Renal cortex interstitium (tissue), 11 donors: ENCODE results near the gene SCFD2. TPM values are rescaled to one million over a fixed set of nuclear protein-coding genes. Genes with fewer than 3 reads are reported as not detected.
A peak's percentile ranks its signal among the peaks of the same experiment; 100 is the strongest.
"Not testable (repeated sequence)": the region's sequence is repeated elsewhere in the genome, so short reads cannot be mapped to it uniquely, and the experiment has no call there.

Experiments used
- DNase-seq, 11 donors: peaks; one replicate each; pipeline ENCODE4 v3.0.0-alpha.2; 2013; ENCODE audit warnings: low read depth in 9 of 11, low spot score in 4 of 11; ENCODE audit errors: extremely low read depth in 1 of 11
- polyA plus RNA-seq, 3 donors: library from polyadenylated mRNA; unstranded; fragments of 120-200 nt; gene quantifications; one replicate each; pipeline ENCODE4 v1.2.1, GENCODE V29; 2013; ENCODE audit not compliant: insufficient read length in 3 of 3

SCFD2 gene
- polyA plus RNA-seq, 3 donors = 12.0 to 13.7 (median 13.5) TPM

- no peak for DNase-seq
Measured at GRCh38 chr4:53013873-53014775, 351.7 kb downstream of the SCFD2 start.

- DNase-seq = peak in 3 of 11 donors; percentile 54 to 56 (median 55)
Measured at GRCh38 chr4:53012738-53013137, 353.1 kb downstream of the SCFD2 start.

- DNase-seq = no peak
Measured at GRCh38 chr4:53011259-53011905, 354.5 kb downstream of the SCFD2 start.

- no peak for DNase-seq
Measured at GRCh38 chr4:53010318-53010717, 355.5 kb downstream of the SCFD2 start.

- DNase-seq = no peak
Measured at GRCh38 chr4:53009824-53010223, 356.0 kb downstream of the SCFD2 start.

- DNase-seq = no peak
Measured at GRCh38 chr4:53007024-53007423, 358.8 kb downstream of the SCFD2 start.

GRCh38 chr4:53005808-53006207 is 360.1 kb downstream of the SCFD2 start:
- no peak for DNase-seq

GRCh38 chr4:53005149-53005546 is 360.7 kb downstream of the SCFD2 start:
- no peak for DNase-seq

- DNase-seq = no peak
Measured at GRCh38 chr4:53004497-53005148, 361.2 kb downstream of the SCFD2 start.

GRCh38 chr4:53003959-53004358 is 361.9 kb downstream of the SCFD2 start:
- DNase-seq = no peak

- no peak for DNase-seq
Measured at GRCh38 chr4:53000560-53000959, 365.3 kb downstream of the SCFD2 start.

GRCh38 chr4:52999626-53000025 is 366.2 kb downstream of the SCFD2 start:
- no peak for DNase-seq

- no peak for DNase-seq
Measured at GRCh38 chr4:52998413-52998812, 367.4 kb downstream of the SCFD2 start.

- DNase-seq = no peak
Measured at GRCh38 chr4:52997132-52997416, 368.8 kb downstream of the SCFD2 start.

- DNase-seq = peak in 9 of 11 donors; percentile 49 to 74 (median 63)
Measured at GRCh38 chr4:52996261-52997131, 369.4 kb downstream of the SCFD2 start.

GRCh38 chr4:52995360-52996030 is 370.4 kb downstream of the SCFD2 start:
- no peak for DNase-seq

- no peak for DNase-seq
Measured at GRCh38 chr4:52994567-52994966, 371.3 kb downstream of the SCFD2 start.

GRCh38 chr4:52993771-52994170 is 372.1 kb downstream of the SCFD2 start:
- no peak for DNase-seq

GRCh38 chr4:52992551-52992950 is 373.3 kb downstream of the SCFD2 start:
- DNase-seq = not testable (repeated sequence)
